Endothelial cell of umbilical vein (primary cell): ENCODE measurements around the gene COL1A1. TPM values are rescaled to one million over a fixed set of nuclear protein-coding genes. Genes with fewer than 3 reads are reported as not detected.

ENCODE experiments used
- BruUV-seq: library from RNA; stranded (reverse); fragments of 400-500 nt; replicated peaks from 2 replicates; lab custom pipeline; 2021; lab: Mats Ljungman, UMichigan
- CTCF ChIA-PET: fragments of 300-600, 350-600 bp; sonication (Branson Sonifier 250); formaldehyde crosslinking; loops from one replicate; lab custom pipeline; 2021; ENCODE audit warnings: antibody characterized with exemption, inconsistent platforms; lab: Charles Lee
- POLR2A ChIA-PET: fragments of 300-600, 350-600 bp; sonication (Branson Sonifier 250); formaldehyde crosslinking; loops from one replicate; lab custom pipeline; 2021; ENCODE audit warnings: antibody characterized with exemption, inconsistent platforms; lab: Charles Lee
- DNase-seq: peaks from one replicate; pipeline ENCODE4 v3.0.0-alpha.2; 2011; ENCODE audit warnings: low read depth, low spot score
- FAIRE-seq: peaks from 2 replicates; lab custom pipeline; 2011; peaks lifted over from hg19 to GRCh38; lab: Jason Lieb, UNC
- H2AFZ ChIP-seq: 2 replicates; pipeline ENCODE4 v1.6.0; 2012; ENCODE audit warnings: low read depth, low read length, control low read depth, inconsistent platforms
- H3K27ac ChIP-seq: 2 replicates; pipeline ENCODE4 v1.5.1; 2011; ENCODE audit warnings: low read depth, mild to moderate bottlenecking, control low read depth, low read length, moderate library complexity; ENCODE audit not compliant: insufficient read depth
- H3K27me3 ChIP-seq, 2 experiments: 2 replicates each; pipeline versions ENCODE4 v1.6.0 to v1.6.1; 2011; ENCODE audit warnings: low read length in 2 of 2, mixed read lengths in 1 of 2; ENCODE audit not compliant: control insufficient read depth in 2 of 2, insufficient read depth in 2 of 2
- H3K36me3 ChIP-seq, 2 experiments: 2 replicates in 1 of 2; 3 replicates in 1 of 2; pipeline ENCODE4 v1.5.1; 2011; ENCODE audit warnings: low read length in 2 of 2, mild to moderate bottlenecking in 1 of 2, moderate library complexity in 1 of 2; ENCODE audit not compliant: control insufficient read depth in 2 of 2, insufficient read depth in 2 of 2; ENCODE audit errors: extremely low read depth in 1 of 2
- H3K4me1 ChIP-seq: 3 replicates; pipeline ENCODE4 v1.5.1; 2011; ENCODE audit warnings: mild to moderate bottlenecking, low read length; ENCODE audit not compliant: control insufficient read depth, insufficient read depth; ENCODE audit errors: extremely low read depth
- H3K4me2 ChIP-seq: 2 replicates; pipeline ENCODE4 v1.6.1; 2011; ENCODE audit warnings: low read length, control low read depth, mixed read lengths; ENCODE audit not compliant: insufficient read depth
- H3K4me3 ChIP-seq, 3 experiments: fragments of 200-600 bp in 1 of 3; sonication (generic), shearing (Covaris generic) in 1 of 3; replicated peaks in 1 of 3; 2 replicates each; pipeline ENCODE4 v1.5.1; 2011 to 2016; ENCODE audit warnings: control low read depth in 3 of 3, low read length in 3 of 3, mild to moderate bottlenecking in 2 of 3, inconsistent platforms in 1 of 3, low read depth in 1 of 3, moderate library complexity in 1 of 3; ENCODE audit not compliant: insufficient read depth in 1 of 3
- H3K79me2 ChIP-seq: 2 replicates; pipeline ENCODE4 v1.6.0; 2012; ENCODE audit warnings: low read length, inconsistent platforms; ENCODE audit not compliant: control insufficient read depth, insufficient read depth
- H3K9ac ChIP-seq: replicated peaks from 2 replicates; pipeline ENCODE3; 2011; ENCODE audit warnings: low read length, control low read depth; ENCODE audit not compliant: insufficient read depth; ENCODE audit errors: extremely low read depth
- H3K9me1 ChIP-seq: replicated peaks from 3 replicates; pipeline ENCODE4 v1.6.0; 2011; ENCODE audit warnings: mild to moderate bottlenecking, low read length; ENCODE audit not compliant: control insufficient read depth, insufficient read depth; ENCODE audit errors: extremely low read depth
- H3K9me3 ChIP-seq: replicated peaks from 2 replicates; pipeline ENCODE4 v1.5.1; 2012; ENCODE audit warnings: low read length, inconsistent platforms; ENCODE audit not compliant: control insufficient read depth, insufficient read depth
- H4K20me1 ChIP-seq: replicated peaks from 2 replicates; pipeline ENCODE3; 2011; ENCODE audit warnings: mild to moderate bottlenecking, low read length; ENCODE audit not compliant: control insufficient read depth, insufficient read depth; ENCODE audit errors: extremely low read depth
- FOS ChIP-seq: IDR thresholded peaks from 2 replicates; pipeline ENCODE4 v1.6.1; 2011; ENCODE audit warnings: mild to moderate bottlenecking, low read length, moderate library complexity, borderline replicate concordance; ENCODE audit not compliant: insufficient read depth
- POLR2AphosphoS5 ChIP-seq: IDR thresholded peaks from 2 replicates; pipeline ENCODE4 v1.6.1; 2012; ENCODE audit warnings: low read depth, mild to moderate bottlenecking, control low read depth, low read length, moderate library complexity; ENCODE audit not compliant: insufficient read depth
- dilution Hi-C: fragments of 300-500 bp; cut with MboI; formaldehyde crosslinking; loops from one replicate; pipeline ENCODE4 v1.15.0; 2019; ENCODE audit warnings: low sequenced_read_pairs; ENCODE audit not compliant: extremely low pct_ligation_motif_present
- intact Hi-C: fragments of 100-400 bp; cut with micrococcal nuclease; formaldehyde crosslinking; loops from one replicate; pipeline ENCODE4 v1.10.0; 2022
- polyA plus RNA-seq, 4 experiments: library from polyadenylated mRNA; depleted of rRNA in 3 of 4; stranded (reverse) in 3 of 4; unstranded in 1 of 4; fragments of >200 nt; gene quantifications; 2 replicates each; pipeline versions ENCODE4 v1.2.1 to v1.2.3, GENCODE V29; 2011 to 2012; ENCODE audit warnings: missing spikeins in 1 of 4
- total RNA-seq: library from RNA; stranded (reverse); gene quantifications from 2 replicates; pipeline ENCODE4 v1.2.3, GENCODE V29; 2021

Gene COL1A1
- total and polyA plus RNA-seq, 2 donors (not counting 3 experiments of a cell fraction or from before 2014, with no cell fraction given) = 0.07 TPM

GRCh38 chr17:50221864-50222545, 20.6 kb upstream of the COL1A1 start:
- no peaks in the 10 kb centered on the region for H3K79me2 ChIP-seq
- no peak for TF ChIP-seq POLR2AphosphoS5
- H3K27ac ChIP-seq = no peak overlapping the region
- no peak overlapping the region for H3K9ac ChIP-seq
- dilution Hi-C loops = no loop called here
- no peaks in the 10 kb centered on the region for H3K36me3 ChIP-seq
- H3K4me2 ChIP-seq = no peak overlapping the region
- H3K4me3 ChIP-seq = no peak overlapping the region
- intact Hi-C loops = no loop called here
- no peak for DNase-seq
- no peak overlapping the region for H2AFZ ChIP-seq
- H3K4me1 ChIP-seq = no peaks in the 10 kb centered on the region
- POLR2A ChIA-PET = no interaction called here
- no TSS peak for BruUV-seq
- CTCF ChIA-PET = interaction anchor here (0.6 to 2.2 kb wide), 8 partner anchors 9 to 213 kb away, joined by 3 to 10 read pairs (median 4); no protein-coding TSS in a partner anchor
- no peaks in the 10 kb centered on the region for H3K9me3 ChIP-seq
- H3K27me3 ChIP-seq = peaks cover 13 to 36% of the 10 kb centered on the region in 2 experiments
- H3K9me1 ChIP-seq = no peaks in the 10 kb centered on the region
- H4K20me1 ChIP-seq = no peaks in the 10 kb centered on the region
- FAIRE-seq = no peak

GRCh38 chr17:50221266-50221863, 19.9 kb upstream of the COL1A1 start:
- intact Hi-C loops (no loop called here), dilution Hi-C loops (no loop called here)
- Histone ChIP-seq H3K27me3 (peaks cover 18 to 37% of the 10 kb centered on the region in 2 experiments), H3K9me1 (no peaks in the 10 kb centered on the region), H3K9me3 (no peaks in the 10 kb centered on the region), H3K9ac (no peak overlapping the region), H3K4me3 (no peak overlapping the region), H3K27ac (no peak overlapping the region), H4K20me1 (no peaks in the 10 kb centered on the region), H3K4me2 (no peak overlapping the region), H3K36me3 (no peaks in the 10 kb centered on the region), H3K4me1 (no peaks in the 10 kb centered on the region), H2AFZ (no peak overlapping the region), H3K79me2 (no peaks in the 10 kb centered on the region)
- POLR2A ChIA-PET = no interaction called here
- no peak for DNase-seq
- CTCF ChIA-PET = interaction anchor here (0.6 to 2.2 kb wide), 7 partner anchors 8 to 214 kb away, joined by 3 to 10 read pairs (median 5); no protein-coding TSS in a partner anchor
- no peak for TF ChIP-seq FOS
- no peak for TF ChIP-seq POLR2AphosphoS5
- BruUV-seq = no TSS peak
- FAIRE-seq = no peak
